ENCODE data around the gene NPEPL1.

DNA sequence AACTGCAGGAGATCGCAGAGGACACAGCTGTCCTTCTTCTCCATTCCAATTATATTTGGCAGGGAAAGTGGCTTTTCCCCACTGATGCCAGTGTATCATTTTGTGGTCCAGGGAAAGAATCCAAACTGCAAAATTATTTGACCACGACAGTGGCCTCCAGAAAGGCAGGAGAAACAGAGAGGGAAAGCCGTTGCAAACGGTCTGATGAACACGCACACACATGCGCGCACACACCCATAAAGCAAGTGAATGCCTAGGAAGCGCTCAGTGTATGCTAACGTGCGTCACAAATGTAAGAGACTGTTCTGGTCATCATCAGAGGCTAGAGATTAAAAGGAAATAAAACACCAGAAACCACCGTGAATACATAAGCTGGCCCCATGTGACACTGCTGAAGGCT, 54.0 kb downstream of the NPEPL1 start:
- TF ChIP-seq, protein P1, sequence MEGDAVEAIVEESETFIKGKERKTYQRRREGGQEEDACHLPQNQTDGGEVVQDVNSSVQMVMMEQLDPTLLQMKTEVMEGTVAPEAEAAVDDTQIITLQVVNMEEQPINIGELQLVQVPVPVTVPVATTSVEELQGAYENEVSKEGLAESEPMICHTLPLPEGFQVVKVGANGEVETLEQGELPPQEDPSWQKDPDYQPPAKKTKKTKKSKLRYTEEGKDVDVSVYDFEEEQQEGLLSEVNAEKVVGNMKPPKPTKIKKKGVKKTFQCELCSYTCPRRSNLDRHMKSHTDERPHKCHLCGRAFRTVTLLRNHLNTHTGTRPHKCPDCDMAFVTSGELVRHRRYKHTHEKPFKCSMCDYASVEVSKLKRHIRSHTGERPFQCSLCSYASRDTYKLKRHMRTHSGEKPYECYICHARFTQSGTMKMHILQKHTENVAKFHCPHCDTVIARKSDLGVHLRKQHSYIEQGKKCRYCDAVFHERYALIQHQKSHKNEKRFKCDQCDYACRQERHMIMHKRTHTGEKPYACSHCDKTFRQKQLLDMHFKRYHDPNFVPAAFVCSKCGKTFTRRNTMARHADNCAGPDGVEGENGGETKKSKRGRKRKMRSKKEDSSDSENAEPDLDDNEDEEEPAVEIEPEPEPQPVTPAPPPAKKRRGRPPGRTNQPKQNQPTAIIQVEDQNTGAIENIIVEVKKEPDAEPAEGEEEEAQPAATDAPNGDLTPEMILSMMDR (IDR thresholded peaks at IDR 0.05): no peak
- TF ChIP-seq POLR2A (IDR thresholded peaks at IDR 0.05): no peak
